Dedifferentiated amniotic fluid mesenchymal stem cell (primary cell): ENCODE data around the gene HDAC4.

ENCODE experiments used
- DNase-seq: peaks from one replicate; pipeline ENCODE4 v3.0.0-alpha.2; 2016; ENCODE audit errors: extremely low spot score

HDAC4 gene

DNA sequence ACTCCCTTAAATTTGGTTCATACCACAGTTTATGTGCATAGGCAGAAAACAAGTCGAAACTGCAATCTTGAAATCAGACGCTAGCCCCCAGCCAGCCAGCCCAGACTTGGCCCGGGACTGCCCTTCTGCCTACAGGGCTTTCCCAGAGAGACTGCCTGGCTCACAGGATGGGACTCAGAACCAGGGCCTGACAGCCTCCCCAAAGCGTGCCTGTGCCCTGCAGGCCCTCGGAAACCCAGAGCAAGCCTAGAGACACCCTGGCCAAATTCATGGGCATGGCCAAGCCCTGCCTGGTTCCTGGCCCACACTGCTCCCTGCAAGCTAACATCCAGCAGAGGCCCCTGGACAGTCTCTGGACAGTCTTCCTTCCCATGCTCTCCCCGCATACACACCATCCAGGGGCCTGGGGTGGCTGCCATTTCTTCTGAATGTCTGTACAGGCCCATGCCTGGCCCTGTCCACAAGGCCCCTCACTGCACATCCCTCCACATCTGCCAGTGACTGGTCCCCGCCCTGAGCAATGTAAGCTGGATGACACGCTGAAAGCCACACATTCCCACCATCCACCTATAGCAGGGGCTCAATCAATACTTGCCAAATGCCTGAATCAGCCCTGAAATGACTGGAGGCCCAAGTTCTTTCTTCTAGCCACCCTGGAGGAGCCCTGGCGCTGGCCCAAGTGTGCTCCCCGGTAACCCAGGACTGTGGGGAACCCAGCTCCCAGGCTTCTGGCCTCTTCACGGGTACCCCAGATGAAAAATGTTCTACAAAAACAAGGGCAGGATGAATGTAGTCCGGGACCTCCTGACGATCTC, 73.1 kb downstream of the HDAC4 start:
- no peak for DNase-seq

DNA sequence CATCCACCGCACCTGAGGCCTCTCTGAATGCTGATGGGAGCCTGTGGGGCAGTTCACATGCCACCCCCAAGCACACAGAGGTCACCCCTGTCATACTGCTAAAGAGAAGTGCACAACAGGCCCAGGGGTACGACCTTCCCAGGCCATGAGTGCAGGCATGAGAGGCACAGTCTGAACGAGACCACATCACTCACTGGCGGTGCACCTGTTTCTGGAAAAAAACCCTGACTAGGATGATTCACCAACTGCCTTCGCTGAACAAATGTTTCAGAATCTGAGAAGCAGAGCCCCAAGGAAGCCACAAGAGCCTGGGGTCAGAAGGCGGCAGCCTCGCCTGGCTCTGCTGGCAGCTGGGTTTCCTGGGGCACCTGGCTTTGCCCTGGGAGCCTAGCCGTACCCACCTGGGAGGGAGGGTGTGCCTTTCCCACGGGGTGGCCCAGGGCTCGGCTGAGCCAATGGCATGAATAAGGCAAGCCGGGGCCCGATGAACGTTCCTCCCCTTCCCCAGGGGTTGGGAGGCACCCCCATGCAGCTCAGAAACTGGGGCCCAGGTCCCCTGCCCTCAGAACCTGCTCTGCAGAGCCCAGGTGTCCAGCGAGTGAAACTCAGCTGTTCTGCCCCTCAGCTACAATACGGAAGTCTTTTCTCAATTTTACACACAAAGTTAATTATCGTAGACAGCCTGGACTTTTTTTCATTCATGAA, 73.8 kb downstream of the HDAC4 start:
- no peak for DNase-seq

DNA sequence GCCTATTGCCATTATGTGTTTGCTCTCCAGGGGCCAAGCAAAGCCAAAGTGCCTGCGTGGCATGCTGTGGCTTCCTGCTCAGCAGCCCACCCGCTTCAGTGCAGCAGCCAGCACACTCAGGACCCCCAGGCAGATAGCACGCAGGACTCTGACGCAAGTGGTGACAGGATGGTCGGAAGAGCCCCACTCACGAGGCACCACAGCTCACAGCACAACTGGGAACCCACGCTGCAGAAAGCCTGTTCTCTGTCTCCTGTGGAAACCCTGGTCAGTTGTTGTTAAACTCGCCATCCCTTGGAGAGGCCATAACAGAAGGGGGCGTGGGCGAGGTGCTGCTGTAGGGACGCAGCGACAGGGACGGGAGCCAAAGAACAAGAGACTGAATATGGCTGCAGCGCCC, 76.4 kb downstream of the HDAC4 start:
- no peak for DNase-seq

- no peak for DNase-seq
These were observed 77.4 kb downstream of the HDAC4 start for GRCh38 chr2:239323447-239323846.

DNA sequence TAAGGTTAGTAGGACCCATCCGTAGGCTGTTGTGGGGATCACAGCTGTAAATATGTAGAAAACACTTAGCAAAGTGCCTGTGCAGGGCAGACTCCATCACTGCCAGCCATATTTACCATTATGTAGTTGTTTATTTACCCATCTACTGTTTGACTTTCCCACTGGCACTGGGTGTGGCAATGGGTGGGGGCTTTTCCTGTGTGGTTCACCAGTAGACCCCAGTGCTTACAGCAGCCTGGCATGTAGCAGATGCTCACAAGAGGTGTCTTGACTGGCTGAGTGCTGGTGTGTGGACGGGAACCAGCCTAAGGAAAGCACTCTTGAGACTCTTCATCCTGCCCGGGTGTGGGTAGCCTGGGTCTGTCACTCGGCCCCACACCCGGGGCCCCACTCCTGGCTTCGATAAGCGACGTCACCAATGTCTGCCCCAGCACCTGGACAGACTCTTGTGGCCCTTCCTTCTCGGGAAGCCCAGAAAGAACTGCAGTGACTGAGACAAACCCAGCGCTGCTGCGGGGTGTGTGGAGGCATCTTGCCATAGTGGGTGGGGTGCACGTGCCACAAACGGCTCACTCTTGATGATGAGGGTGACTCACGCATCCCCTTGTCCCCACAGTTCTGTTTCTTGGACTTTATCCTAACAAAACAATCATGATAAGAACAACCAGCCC, 78.3 kb downstream of the HDAC4 start:
- no peak for DNase-seq

- DNase-seq = no peak
These were observed 79.0 kb downstream of the HDAC4 start for GRCh38 chr2:239321596-239322415.

DNA sequence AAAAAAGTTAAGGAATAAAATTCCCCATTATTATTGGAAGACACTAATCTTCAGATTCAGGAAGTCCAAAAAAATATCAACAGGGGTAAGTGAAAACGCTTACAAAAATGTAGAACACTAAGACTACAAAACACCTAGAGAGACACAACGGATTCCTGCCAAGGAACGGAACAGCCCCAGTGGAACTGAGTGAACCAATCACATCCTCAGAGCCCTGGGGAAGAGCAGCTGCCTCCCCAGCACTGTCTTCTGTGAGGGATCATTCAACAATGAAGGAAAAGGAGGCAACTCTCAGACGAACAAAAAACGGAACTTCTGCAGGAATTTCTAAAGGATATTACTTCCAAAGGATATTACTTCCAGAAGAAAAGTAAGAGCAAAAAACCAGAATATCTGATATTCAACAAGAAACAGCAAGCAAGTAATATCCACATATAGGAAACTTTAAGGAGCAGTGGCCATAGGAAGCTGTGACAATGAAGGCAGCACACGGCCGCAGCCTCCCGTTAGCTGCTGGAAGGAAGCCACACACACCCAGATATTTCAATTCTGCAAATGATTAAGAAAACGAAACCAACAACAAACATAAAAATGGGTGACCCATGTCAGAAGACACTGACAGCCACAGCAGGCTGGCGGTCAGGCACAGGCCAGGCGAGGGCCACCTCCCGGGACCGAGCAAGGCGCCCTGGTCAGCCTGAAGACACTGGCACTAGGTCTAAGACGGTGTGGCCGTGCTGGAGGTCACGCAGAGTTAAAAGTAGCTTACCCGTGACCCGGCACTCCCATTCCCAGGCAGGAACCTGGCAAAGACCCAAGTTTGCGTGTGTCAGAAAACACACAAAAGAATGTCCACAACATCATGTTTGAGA, 81.8 kb downstream of the HDAC4 start:
- DNase-seq = no peak

DNA sequence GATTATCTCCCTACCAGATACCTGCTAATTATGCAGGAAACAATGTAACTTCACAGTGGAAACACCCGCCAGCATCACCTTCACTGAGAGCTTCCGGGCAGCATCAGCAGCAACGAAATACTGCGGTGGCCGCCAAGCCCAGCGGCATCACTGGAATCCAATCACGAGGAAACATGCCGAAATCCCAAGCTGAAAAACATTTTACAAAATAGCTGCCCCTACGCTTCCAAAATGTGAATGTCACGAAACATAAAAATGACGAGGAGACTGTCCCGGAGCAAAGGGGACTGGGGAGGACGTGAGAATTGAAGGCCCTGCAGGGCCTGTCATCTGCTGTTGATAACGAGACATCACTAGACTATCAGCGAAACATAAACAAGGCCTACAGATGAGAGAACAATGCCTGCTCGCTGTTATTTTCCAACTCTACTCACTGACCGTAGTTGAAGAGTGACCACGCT, 82.6 kb downstream of the HDAC4 start:
- DNase-seq = no peak

GRCh38 chr2:239316562-239317465, 84.0 kb downstream of the HDAC4 start:
- DNase-seq = no peak

DNA sequence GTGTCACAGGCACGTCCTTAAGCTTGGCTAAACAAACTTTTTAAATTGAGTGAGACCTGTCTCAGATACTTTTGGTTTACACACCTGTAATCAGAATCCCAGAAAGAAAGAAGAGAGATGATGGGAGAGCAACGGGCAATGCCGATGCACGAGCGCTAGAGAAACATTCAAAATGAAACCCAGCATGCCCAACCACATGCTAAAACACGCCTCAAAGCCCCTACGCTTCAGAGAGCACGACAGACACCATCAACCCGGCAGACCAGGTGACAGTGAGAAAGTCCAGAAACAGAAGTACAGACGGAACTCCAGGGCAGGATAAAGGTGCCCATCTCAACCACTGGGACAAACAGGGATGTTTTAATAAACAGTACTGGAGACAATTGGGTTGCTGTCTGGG, 85.5 kb downstream of the HDAC4 start:
- DNase-seq = no peak

DNA sequence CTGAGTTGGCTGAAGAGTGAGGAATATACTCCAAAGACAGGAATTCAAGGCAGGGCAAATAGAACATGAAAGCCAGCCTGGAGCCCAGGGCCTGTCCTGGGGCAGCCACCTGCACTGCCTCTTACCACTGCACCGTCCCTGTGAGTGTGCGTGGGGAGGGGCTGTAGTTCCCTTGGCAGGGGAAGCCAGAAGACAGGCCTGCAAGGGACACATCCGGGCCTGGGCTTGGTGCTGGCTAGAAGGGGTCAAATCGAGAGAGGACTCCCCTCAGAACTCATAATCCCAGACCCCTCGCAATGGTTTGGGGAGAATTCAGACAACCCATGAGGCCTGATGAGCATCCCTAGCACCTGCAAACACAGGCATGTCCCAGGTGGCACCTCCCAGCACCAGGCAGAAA, 87.0 kb downstream of the HDAC4 start:
- no peak for DNase-seq

DNA sequence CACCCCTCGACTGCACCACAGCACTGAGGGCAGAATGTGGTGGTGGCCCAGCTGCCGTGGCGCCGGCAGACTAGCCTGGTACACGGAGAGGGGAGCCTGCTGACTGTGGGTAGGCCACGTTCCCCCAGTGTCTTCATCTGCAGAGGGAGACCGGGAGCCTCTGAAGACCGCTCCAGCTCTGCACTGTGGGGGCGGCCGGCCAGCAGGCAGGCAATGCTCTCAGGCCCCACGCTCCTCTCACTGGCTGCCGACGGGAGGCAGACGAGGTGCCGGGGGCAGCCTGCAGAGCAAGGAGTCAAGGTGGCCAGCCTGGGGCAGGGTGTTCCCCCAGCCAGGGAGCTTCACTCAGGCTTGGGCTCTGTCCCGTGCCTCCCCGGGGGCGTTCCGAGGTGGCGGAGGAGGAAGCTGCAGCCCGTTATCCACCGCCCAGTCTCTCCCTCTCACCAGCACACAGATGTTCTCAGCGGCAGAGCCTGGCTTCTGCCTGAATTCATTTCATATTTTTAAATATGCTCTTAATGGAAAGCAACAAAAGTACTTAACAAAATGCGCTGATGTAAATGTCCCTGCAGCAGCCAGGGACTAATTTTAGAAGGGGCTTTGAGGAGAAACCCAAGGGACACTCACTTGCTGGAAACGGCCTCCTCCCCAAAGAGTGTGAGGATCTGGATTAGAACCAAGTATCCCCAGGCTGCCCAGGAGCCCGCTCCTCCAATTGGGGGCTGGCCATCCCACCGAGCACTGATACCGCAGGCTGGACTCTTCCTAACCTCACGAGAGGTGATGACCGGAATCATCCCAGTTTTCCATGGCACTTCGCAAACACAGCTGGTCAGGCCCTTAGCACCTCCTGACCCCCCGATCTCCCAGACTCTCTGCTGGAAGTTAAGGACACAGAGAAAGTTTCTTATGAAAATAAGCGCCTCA, 87.8 kb downstream of the HDAC4 start:
- no peak for DNase-seq

GRCh38 chr2:239312081-239312511, 88.7 kb downstream of the HDAC4 start:
- DNase-seq = no peak

DNA sequence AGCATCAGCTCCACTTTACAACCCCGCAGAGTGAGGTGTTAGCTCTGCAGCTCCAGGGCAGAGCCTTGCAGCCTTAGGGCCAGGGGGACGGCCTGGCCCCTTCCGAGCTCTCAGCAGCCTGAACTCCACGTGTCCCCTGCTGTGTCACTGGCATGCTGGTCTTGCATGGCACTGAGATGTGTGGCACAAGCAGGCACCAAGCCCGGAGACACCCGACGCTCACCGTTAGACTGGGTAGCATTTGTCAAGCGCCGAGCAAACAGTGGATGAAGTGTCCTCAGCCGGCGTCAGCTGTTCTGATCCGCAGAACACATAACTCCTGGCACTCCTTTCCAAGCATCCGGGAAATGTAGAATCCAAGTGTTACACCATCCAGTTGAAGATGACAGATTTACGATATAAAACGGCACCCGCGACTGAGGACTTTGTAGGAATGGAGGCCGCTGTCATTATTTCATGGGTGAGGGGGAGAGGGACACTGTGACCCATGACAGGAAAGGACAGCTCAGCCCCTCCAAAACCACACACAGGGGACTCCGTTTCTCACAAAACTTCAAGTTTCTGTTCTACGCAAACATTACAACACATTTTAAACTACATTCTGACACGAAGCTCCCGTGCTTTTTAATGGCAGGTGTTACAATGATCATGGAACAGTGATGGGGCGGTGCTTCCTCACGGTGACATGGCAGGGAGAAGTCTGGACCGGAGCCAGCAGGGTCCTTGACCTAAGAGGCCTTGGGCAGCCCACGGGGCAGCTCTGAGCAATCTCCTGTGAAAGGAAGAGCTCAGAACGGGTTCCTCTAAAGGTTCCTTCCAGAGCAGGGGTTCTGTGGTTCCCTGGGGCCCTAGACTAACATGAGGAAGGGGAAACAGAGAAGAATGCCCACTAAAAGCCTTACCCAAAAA, 89.4 kb downstream of the HDAC4 start:
- DNase-seq = no peak

GRCh38 chr2:239310401-239311061, 90.3 kb downstream of the HDAC4 start:
- no peak for DNase-seq

DNA sequence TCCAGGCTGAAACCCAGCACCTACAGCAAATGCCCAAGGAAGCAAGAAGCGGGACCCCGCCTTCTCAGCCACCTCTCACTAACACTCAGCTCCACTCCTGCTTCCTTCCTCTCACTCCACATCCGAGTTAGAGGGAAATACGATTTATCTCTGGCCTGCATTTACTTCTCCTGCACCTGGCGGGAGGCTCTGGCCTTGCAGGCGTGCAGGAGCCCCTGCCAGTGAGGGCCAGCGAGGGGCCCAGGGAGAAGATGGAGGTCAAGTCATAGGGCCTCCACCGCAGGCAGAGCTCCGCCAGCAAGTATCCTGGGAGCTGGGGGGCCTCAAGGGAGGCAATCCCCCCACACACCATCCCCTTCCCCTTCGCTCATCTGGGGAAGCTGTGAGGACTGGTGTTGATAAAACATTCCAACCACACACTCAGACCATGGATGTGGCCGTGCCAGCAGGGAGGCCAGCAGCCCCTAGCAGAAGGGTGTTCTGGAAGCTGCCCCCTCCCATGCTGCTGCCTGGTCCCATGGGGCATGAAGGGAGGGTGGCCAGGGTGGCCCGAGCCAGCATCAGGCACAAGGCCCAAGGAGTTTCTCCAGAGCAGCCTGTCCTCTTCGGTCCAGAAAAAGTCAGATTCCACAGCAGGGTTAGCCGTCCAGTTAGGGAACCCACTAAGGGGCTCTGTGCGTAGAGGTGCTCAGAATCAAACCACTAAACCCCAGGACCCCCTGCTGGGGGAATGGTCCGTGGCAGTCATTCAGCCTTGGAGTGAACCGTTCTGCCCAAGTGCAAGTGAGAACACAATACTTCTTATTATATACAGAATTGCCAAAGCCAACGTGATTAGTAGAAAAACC, 91.2 kb downstream of the HDAC4 start:
- DNase-seq = no peak
